HepG2 (cell line): ENCODE data around the gene GPS1. TPM values are rescaled to one million over a fixed set of nuclear protein-coding genes. Genes with fewer than 3 reads are reported as not detected.

ENCODE experiments used
- ATAC-seq: fragments of 200-7000 bp; cut with Tn5 transposase; 3 replicates; pipeline ENCODE4 v1.9.1; 2020; ENCODE audit warnings: mild to moderate bottlenecking, moderate library complexity
- BruUV-seq: library from RNA; stranded (reverse); fragments of 400-500 nt; replicated peaks from 2 replicates; lab custom pipeline; 2021; lab: Mats Ljungman, UMichigan
- CTCF ChIA-PET: fragments of 300-600 bp; formaldehyde crosslinking; extraction: SDS; loops from one replicate; lab custom pipeline; 2021; ENCODE audit warnings: low total read pairs, inconsistent platforms, low intra/inter-chr PET ratio; lab: Yijun Ruan, JAX
- POLR2A ChIA-PET: fragments of 350-600 bp; sonication (Branson Sonifier 250); formaldehyde crosslinking; loops from one replicate; lab custom pipeline; 2020; ENCODE audit warnings: antibody characterized with exemption, inconsistent platforms; lab: Yijun Ruan, JAX
- DNase-seq: peaks from one replicate; pipeline ENCODE4 v3.0.0-alpha.2; 2015; ENCODE audit warnings: low spot score
- FAIRE-seq: peaks from 3 replicates; lab custom pipeline; 2011; peaks lifted over from hg19 to GRCh38; lab: Jason Lieb, UNC
- H2AFZ ChIP-seq: one replicate; pipeline ENCODE4 v1.6.1; 2011; ENCODE audit warnings: low read length, inconsistent platforms
- H3K27ac ChIP-seq: fragments of 300-600 bp; 3 replicates; pipeline ENCODE4 v1.8.0; 2011; ENCODE audit warnings: mixed run types, mild to moderate bottlenecking, mixed read lengths, low read length, inconsistent platforms; ENCODE audit not compliant: insufficient read depth; ENCODE audit errors: extremely low read length
- H3K27me3 ChIP-seq, 2 experiments: fragments of 200-600 bp in 1 of 2; 2 replicates in 1 of 2; 3 replicates in 1 of 2; pipeline versions ENCODE4 v1.6.0 to v1.8.0; 2011; ENCODE audit warnings: low read length in 2 of 2, mild to moderate bottlenecking in 2 of 2, moderate library complexity in 2 of 2, inconsistent platforms in 1 of 2; ENCODE audit not compliant: insufficient read depth in 2 of 2, control insufficient read depth in 1 of 2
- H3K36me3 ChIP-seq, 2 experiments: fragments of 200-600 bp in 1 of 2; replicated peaks in 1 of 2; 2 replicates in 1 of 2; 3 replicates in 1 of 2; pipeline versions ENCODE4 v1.5.1 to v1.8.0; 2011; ENCODE audit warnings: low read length in 2 of 2, inconsistent platforms in 1 of 2; ENCODE audit not compliant: insufficient read depth in 2 of 2, control insufficient read depth in 1 of 2
- H3K4me1 ChIP-seq: 2 replicates; pipeline ENCODE4 v1.5.1; 2012; ENCODE audit warnings: low read length, inconsistent platforms; ENCODE audit not compliant: insufficient read depth
- H3K4me2 ChIP-seq: 2 replicates; pipeline ENCODE4 v1.6.0; 2011; ENCODE audit warnings: low read depth, low read length, inconsistent platforms
- H3K4me3 ChIP-seq, 3 experiments: fragments of 200-600 bp in 1 of 3; sonication (generic), shearing (Covaris generic) in 1 of 3; replicated peaks in 1 of 3; 2 replicates each; pipeline ENCODE4 v1.5.1; 2011 to 2016; ENCODE audit warnings: low read length in 3 of 3, inconsistent platforms in 2 of 3, low read depth in 2 of 3, mild to moderate bottlenecking in 2 of 3, control low read depth in 1 of 3, mixed read lengths in 1 of 3; ENCODE audit not compliant: insufficient read depth in 1 of 3
- H3K79me2 ChIP-seq: one replicate; pipeline ENCODE4 v1.6.1; 2011; ENCODE audit warnings: low read length, inconsistent platforms; ENCODE audit not compliant: insufficient read depth
- H3K9ac ChIP-seq: 2 replicates; pipeline ENCODE4 v1.6.0; 2011; ENCODE audit warnings: mild to moderate bottlenecking, low read depth, low read length, inconsistent platforms; ENCODE audit not compliant: insufficient read depth
- H3K9me3 ChIP-seq: 2 replicates; pipeline ENCODE4 v1.5.1; 2012; ENCODE audit warnings: mild to moderate bottlenecking, low read length
- H4K20me1 ChIP-seq: 2 replicates; pipeline ENCODE4 v1.6.0; 2011; ENCODE audit warnings: inconsistent platforms, mild to moderate bottlenecking, low read length, moderate library complexity; ENCODE audit not compliant: insufficient read depth
- CENPBD1 ChIP-seq: sonication (generic); formaldehyde crosslinking; IDR thresholded peaks from 2 replicates; pipeline ENCODE4 v1.8.0; 2022; ENCODE audit warnings: missing genetic modification reagents, low read depth, mild to moderate bottlenecking, borderline replicate concordance
- HNF4A ChIP-seq: sonication (generic); formaldehyde crosslinking; IDR thresholded peaks from 2 replicates; pipeline ENCODE4 v1.4.0; 2020; ENCODE audit warnings: missing genetic modification reagents
- NR2F1 ChIP-seq, 2 experiments: fragments of 450-650 bp in 1 of 2; formaldehyde crosslinking in 1 of 2; IDR thresholded peaks; 2 replicates each; pipeline versions ENCODE4 v1.5.0 to v1.6.1; 2016 to 2020; ENCODE audit warnings: mild to moderate bottlenecking in 1 of 2, missing compliant biosample characterization in 1 of 2, missing genetic modification reagents in 1 of 2, moderate library complexity in 1 of 2
- NR2F6 ChIP-seq, 2 experiments: IDR thresholded peaks; 2 replicates each; pipeline ENCODE4 v1.6.1; 2016; ENCODE audit warnings: antibody characterized with exemption in 1 of 2, mild to moderate bottlenecking in 1 of 2
- PRPF4 ChIP-seq: fragments of 200-400 bp; formaldehyde crosslinking; IDR thresholded peaks from 2 replicates; pipeline ENCODE4 v1.6.1; 2016; ENCODE audit warnings: low read length, low read depth; ENCODE audit not compliant: poor library complexity, severe bottlenecking
- RARA ChIP-seq: IDR thresholded peaks from 2 replicates; pipeline ENCODE4 v1.6.1; 2016; ENCODE audit warnings: missing genetic modification reagents, missing compliant biosample characterization
- SIN3A ChIP-seq: IDR thresholded peaks from 2 replicates; pipeline ENCODE4 v1.6.1; 2011; ENCODE audit warnings: low read depth, mild to moderate bottlenecking, control low read depth, low read length, borderline replicate concordance
- SIX4 ChIP-seq: sonication (generic); formaldehyde crosslinking; IDR thresholded peaks from 2 replicates; pipeline ENCODE4 v1.4.0; 2020; ENCODE audit warnings: missing genetic modification reagents
- SOX13 ChIP-seq, 3 experiments: fragments of 450-650 bp in 1 of 3; sonication (generic) in 1 of 3; formaldehyde crosslinking in 1 of 3; IDR thresholded peaks in 2 of 3; conservative IDR thresholded peaks in 1 of 3; 2 replicates each; pipeline versions ENCODE4 v1.5.0 to v1.6.1; 2016 to 2020; ENCODE audit warnings: antibody characterized with exemption in 1 of 3, mild to moderate bottlenecking in 1 of 3, missing compliant biosample characterization in 1 of 3, missing genetic modification reagents in 1 of 3, moderate library complexity in 1 of 3
- TCF7 ChIP-seq: sonication (generic); IDR thresholded peaks from 2 replicates; pipeline ENCODE4 v1.6.1; 2016; ENCODE audit warnings: antibody characterized with exemption, low read depth
- ZBTB38 ChIP-seq: sonication (generic); formaldehyde crosslinking; IDR thresholded peaks from 2 replicates; pipeline ENCODE4 v1.5.1; 2020; ENCODE audit warnings: mild to moderate bottlenecking, missing genetic modification reagents
- ZHX2 ChIP-seq, 2 experiments: sonication (generic) in 1 of 2; formaldehyde crosslinking in 1 of 2; IDR thresholded peaks; 2 replicates each; pipeline versions ENCODE4 v1.6.1 to v1.9.0; 2014 to 2022; ENCODE audit warnings: antibody characterized with exemption in 1 of 2, borderline replicate concordance in 1 of 2, inconsistent platforms in 1 of 2, low read depth in 1 of 2, missing genetic modification reagents in 1 of 2
- ZNF10 ChIP-seq: sonication (generic); formaldehyde crosslinking; IDR thresholded peaks from 2 replicates; pipeline ENCODE4 v1.4.0; 2020; ENCODE audit warnings: mild to moderate bottlenecking, low read depth, missing genetic modification reagents, borderline replicate concordance
- WGBS: methylation state at CpG from one replicate; pipeline ENCODE4 v1.1.6; 2017; ENCODE audit warnings: low lambda C conversion rate; 5-methylcytosine and 5-hydroxymethylcytosine counted together
- in situ Hi-C: cut with HindIII; loops from 2 replicates; pipeline ENCODE4 v1.10.0; 2017; ENCODE audit warnings: low pct_unique_long_range_greater_than_20kb; ENCODE audit not compliant: extremely low pct_ligation_motif_present
- intact Hi-C: fragments of 100-400 bp; cut with micrococcal nuclease; formaldehyde crosslinking; loops from one replicate; pipeline ENCODE4 v1.10.0; 2022; ENCODE audit not compliant: unreplicated experiment
- polyA plus RNA-seq, 8 experiments: library from polyadenylated mRNA; depleted of rRNA in 3 of 8; stranded (reverse) in 7 of 8; unstranded in 1 of 8; fragments of >200 nt; fragmentation: Illumina TruSeq in 4 of 8; extraction: Trizol in 4 of 8; gene quantifications; 2 replicates each; pipeline versions ENCODE4 v1.2.1 to v1.2.3, GENCODE V29; 2011 to 2016; ENCODE audit warnings: low read depth in 4 of 8, missing spikeins in 1 of 8, mixed read lengths in 1 of 8; ENCODE audit not compliant: insufficient read depth in 1 of 8
- total RNA-seq, 5 experiments: library from RNA; depleted of rRNA; stranded (reverse); fragments of >200 nt; fragmentation: Illumina TruSeq; extraction: Trizol; gene quantifications; 2 replicates each; pipeline ENCODE4 v1.2.3, GENCODE V29; 2016; ENCODE audit warnings: low read depth in 1 of 5

GPS1 gene
- total and polyA plus RNA-seq, 2 of the 13 experiments (the other 11 are each of a cell fraction or from before 2014, with no cell fraction given), result 124 to 128 TPM

DNA sequence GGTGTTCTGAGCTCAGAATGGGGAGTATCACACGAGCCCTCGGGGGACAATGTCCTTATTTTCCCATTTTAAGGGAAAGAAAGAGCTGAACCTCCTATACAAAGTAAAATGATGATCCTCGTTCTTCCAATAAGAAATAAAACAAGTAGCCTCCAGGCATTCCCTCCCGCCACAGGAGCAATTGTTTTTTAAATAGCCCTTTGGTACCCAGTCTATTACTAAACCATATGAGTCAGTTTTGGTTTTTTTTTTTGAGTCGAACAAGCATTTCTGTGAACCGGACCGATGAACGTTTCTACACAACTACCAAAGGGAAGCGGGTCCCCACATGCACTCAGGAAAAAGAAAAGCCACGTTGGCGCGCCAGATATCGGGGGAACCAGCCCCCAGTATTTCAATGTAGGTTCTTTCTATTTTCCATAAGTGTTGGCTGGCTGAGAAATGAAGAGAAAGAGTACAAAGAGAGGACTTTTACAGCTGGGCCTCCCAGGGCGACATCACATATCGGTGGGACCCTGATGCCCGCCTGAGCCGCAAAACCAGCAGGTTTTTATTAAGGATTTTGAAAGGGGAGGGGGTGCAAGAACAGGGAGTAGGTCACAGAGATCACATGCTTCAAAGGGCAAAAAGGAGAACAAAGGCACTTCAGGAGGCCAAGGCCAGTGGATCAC, 10.4 kb upstream of the GPS1 start:
- no peak for FAIRE-seq
- in situ Hi-C loops, result no loop called here

More for the DNA sequence above, 10.4 kb upstream of the GPS1 start:
- CTCF ChIA-PET, result no interaction called here
- no peak overlapping the region for H3K4me2 ChIP-seq
- peaks cover 63% of the 10 kb centered on the region for H3K4me1 ChIP-seq
- POLR2A ChIA-PET, result interaction anchor here (1.0 kb wide), 1 partner anchor 9 kb away, joined by 3 read pairs; no protein-coding TSS in a partner anchor
- H3K4me3 ChIP-seq, result no peak overlapping the region
- DNase-seq, result no peak
- peaks cover 7% of the 10 kb centered on the region for H3K79me2 ChIP-seq
- H4K20me1 ChIP-seq, result peaks cover 8% of the 10 kb centered on the region
- no TSS peak for BruUV-seq
- H3K9ac ChIP-seq, result no peak overlapping the region
- TF ChIP-seq TCF7 (peak; percentile 21; the same call in 1 of the 2 replicates), HNF4A (CRISPR knock-in tag) (peak; percentile 41; the same call in 1 of the 2 replicates), NR2F6 (IDR thresholded peaks at IDR 0.05) (no peak; the same call in 1 of the 2 replicates), NR2F6 (CRISPR knock-in tag; IDR thresholded peaks at IDR 0.05) (peak; percentile 51), SIX4 (CRISPR knock-in tag) (no peak), RARA (CRISPR knock-in tag) (peak; percentile 36; the same call in 1 of the 2 replicates), SIN3A (no peak), ZHX2 (IDR thresholded peaks at IDR 0.05; ENCODE audit: low read depth) (0 out of 2 replicates have a peak, but pooled peaks have one; percentile 29), ZHX2 (CRISPR knock-in tag; IDR thresholded peaks at IDR 0.05; ENCODE audit: borderline replicate concordance) (no peak), ZBTB38 (CRISPR knock-in tag) (peak; percentile 72), CENPBD1 (CRISPR knock-in tag) (no peak), SOX13 (IDR thresholded peaks at IDR 0.05) (no peak; the same call in 1 of the 2 replicates), SOX13 (CRISPR knock-in tag; conservative IDR thresholded peaks at IDR 0.05 in 1 of 2, IDR thresholded peaks at IDR 0.05 in 1 of 2) (peak in 1 of 2 experiments; percentile 49; a peak in 1 of 4 replicates), NR2F1 (CRISPR knock-in tag; IDR thresholded peaks at IDR 0.05) (peak in 1 of 2 experiments; percentile 35; a peak in 1 of 4 replicates), PRPF4 (peak; percentile 93), ZNF10 (CRISPR knock-in tag) (no peak)
- TF ChIP-seq, all 625 proteins: peak for 9
- Histone ChIP-seq H3K27me3 (no peaks in the 10 kb centered on the region), H3K27ac (no peak overlapping the region), H3K9me3 (no peaks in the 10 kb centered on the region), H2AFZ (no peak overlapping the region), H3K36me3 (peaks cover 0 to 2% of the 10 kb centered on the region in 2 experiments; a peak in 2 of 5 replicates)
- ATAC-seq, result no peak
- intact Hi-C loops, result no loop called here
- 65% methylated on average over 17 of the region's 17 CpGs for WGBS
